Stimulated activated CD4-positive, alpha-beta T cell treated with anti-CD3 and anti-CD28 coated beads, TNF-alpha, amount 100 ng/mL, for 24 hours (primary cell): ENCODE measurements around the gene TLE3.

ENCODE experiments used
- DNase-seq, 3 experiments: peaks; one replicate each; pipeline ENCODE4 v3.0.0-alpha.2; 2020; ENCODE audit warnings: low read depth in 3 of 3

TLE3 gene

DNA sequence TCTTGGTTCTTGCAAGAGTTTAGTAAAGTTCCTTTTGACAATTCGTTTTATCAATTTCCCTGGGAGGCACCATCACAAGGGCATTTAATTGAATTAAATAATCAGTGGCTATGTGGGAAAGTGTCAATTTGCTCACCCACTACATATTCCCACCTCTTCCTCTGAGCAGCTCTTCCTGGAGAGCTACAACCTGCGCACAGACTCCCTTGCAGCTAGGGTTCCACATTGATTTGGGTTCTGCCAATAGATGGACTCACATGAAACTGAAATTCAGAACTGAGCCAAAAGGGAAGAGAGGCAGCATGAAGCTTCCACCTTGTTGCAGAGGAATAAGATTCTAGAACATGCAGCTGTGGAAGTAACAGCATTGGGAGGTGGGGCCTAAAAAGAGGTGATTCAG lies 94.8 kb downstream of the TLE3 start:
- DNase-seq = no peak

DNA sequence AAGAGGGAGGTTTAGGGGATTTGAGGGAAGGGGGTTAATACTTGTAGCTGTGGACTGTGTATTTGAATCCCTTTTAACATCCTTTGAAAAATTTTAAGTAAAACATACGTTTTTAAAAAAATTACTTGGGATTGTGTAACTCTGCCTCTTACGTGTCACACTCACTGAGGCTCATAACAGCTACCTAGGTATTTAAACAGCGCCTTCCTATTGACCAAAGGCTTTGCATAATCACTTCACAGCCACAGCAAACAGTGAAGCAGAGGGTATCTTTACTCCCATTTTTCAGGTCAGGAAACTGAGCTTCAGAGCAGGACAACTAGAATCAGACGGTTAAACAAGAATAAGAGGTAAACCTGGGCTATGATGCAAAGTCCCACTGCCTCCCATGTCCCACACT lies 95.9 kb downstream of the TLE3 start:
- no peak for DNase-seq

DNA sequence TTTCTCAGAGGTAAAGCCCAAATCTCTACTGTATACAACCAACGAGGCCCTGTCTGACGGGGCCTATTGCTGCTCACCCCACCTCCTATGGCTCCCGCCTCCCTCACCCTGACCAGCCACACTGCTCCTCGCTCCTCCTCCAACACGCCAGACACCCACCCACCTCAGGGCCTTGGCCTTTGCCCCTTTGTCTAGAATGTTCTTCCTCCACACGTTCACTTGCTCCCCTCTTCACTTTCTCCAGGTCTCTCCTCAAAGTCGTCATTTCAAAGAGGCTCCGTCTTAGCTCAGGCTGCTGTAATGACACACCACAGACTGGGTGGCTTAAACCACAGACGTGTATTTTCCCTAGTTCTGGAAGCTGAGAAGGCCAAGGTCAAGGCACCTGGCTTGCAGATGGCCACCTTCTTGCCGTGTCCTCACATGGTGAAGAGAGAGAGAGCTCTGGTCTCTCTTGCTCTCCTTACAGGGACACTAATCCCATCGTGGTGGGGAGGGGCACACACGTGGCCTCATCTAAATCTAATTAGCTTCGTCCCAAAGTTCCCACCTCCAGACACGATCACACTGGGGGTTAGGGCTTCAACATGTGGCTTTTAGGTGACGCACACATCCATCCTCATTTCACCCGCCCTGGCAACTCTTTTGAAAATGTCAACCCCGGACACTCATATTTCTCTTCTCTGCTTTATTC lies 98.2 kb downstream of the TLE3 start:
- no peak for DNase-seq

DNA sequence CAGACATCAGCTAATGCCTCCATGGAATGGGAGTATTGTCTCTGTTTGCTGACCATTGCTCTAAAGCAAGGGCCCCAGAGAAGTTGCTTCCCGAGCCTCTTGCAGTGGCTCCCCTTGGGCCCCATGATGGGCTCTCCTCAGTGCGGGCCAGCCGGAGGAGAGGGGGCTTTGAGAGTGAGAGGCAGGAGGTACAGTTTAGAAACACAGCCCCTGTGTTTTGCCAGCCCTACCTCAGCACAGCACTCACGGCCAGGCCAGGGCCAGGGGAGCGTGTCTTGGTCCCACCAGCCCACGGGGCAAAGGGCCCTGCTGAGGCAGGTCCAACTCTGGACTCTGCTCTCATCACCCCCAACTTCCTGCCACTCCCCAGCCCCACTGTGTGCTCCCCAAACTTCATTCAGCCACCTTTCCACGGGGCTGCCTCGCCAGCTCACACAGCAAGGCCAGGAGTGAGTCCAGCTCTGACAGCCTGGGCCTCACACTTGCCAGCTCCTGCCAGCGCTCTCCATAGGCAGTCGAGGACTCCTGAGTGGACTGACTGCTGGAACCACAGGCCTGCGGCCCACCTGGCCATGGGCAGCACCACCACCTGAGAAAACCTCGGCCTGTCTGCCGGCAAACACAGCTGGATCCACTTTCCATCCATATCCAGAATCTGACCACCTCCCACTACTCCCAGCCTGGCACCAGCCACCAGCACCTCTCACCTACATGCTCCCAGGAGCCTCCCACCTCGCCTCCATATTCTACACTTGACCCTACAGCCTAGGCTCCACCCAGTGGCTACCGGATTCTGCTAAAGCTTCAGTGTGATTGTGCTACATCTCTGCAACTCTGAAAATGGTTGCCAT lies 99.0 kb downstream of the TLE3 start:
- no peak for DNase-seq

DNA sequence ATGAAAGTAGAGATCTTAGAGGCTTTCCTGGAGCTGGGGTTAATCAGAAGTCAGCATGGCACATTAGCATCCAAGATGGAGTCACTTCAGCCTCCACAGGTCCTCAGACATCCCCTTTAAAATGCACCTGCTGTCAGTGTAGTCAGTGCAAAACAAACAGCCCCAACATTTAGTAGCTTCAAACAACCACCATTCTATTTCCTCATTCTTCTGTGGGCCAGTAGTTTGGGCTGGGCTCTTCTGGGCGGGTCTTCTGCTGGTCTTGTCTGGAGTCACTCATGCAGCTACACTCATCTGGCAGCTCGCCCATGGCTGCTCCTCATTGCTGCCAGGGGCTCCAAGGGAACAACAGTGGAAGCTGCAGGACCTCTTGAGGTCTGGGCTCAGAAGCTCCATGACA lies 99.9 kb downstream of the TLE3 start:
- no peak for DNase-seq
